ENCODE data around the gene POMC.

GRCh38 chr2:25146896-25147295 is 21.5 kb downstream of the POMC start:
- TF ChIP-seq CTCF (IDR thresholded peaks at IDR 0.05; ENCODE audit: insufficient read depth, low read length, poor library complexity, severe bottlenecking) (no peak), EZH2phosphoT487 (conservative IDR thresholded peaks at IDR 0.05; ENCODE audit: low read length) (no peak)
